IPS-15b (cell line): Measurements from ENCODE around the gene DNAJC16.
"Not testable (repeated sequence)": the region's sequence is repeated elsewhere in the genome, so short reads cannot be mapped to it uniquely, and the experiment has no call there.

Source experiments
- H3K27me3 ChIP-seq: one replicate; pipeline ENCODE4 v1.6.1; 2013; ENCODE audit warnings: low read length; ENCODE audit not compliant: control insufficient read depth, insufficient read depth
- H3K36me3 ChIP-seq: one replicate; pipeline ENCODE4 v1.6.1; 2013; ENCODE audit warnings: low read length; ENCODE audit not compliant: control insufficient read depth, insufficient read depth
- H3K4me1 ChIP-seq: one replicate; pipeline ENCODE4 v1.6.1; 2013; ENCODE audit warnings: mild to moderate bottlenecking, low read length; ENCODE audit not compliant: control insufficient read depth, insufficient read depth
- H3K4me3 ChIP-seq: one replicate; pipeline ENCODE4 v1.5.1; 2013; ENCODE audit warnings: low read depth, low read length
- H3K9ac ChIP-seq: one replicate; pipeline ENCODE4 v1.6.1; 2013; ENCODE audit warnings: low read depth, mild to moderate bottlenecking, low read length
- H3K9me3 ChIP-seq: one replicate; pipeline ENCODE4 v1.6.1; 2013; ENCODE audit warnings: mild to moderate bottlenecking, low read length; ENCODE audit not compliant: control insufficient read depth, insufficient read depth

Gene DNAJC16

DNA sequence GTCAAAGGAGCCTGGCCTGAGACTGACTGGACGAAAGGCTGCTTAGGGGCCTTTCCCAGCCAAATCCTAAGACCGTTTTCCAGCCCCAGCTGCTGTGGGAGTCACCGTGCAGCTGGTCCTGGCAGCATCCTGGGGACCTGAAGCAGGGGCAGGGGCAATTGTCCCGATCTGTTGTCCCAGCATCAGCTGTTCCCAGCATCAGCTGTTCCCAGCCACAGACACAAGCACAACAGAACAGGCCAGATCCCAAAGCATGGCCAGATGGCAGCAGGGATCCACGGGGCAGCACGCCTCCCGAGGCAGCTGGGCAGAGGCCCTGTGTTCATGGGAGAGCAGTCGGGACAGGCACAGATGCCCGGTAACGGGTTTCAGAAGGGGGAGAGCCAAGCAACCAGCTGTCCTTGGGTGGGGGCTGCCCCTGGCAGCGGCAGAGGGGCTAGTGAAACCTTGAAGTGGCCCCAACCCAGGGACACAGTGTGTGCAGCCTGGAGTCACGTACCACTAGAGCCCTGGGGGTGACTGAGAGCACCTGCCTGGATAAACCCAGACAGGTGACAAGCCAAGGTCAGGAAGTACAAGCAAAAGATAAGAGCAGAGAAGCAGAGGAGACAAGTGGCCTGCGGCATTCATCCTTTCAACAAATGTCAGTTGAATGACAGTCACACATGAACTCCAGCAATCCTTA, 37.5 kb upstream of the DNAJC16 start:
- Histone ChIP-seq H3K4me3 (no peak overlapping the region), H3K27me3 (no peaks in the 10 kb centered on the region), H3K4me1 (no peaks in the 10 kb centered on the region), H3K9me3 (no peaks in the 10 kb centered on the region), H3K9ac (no peak overlapping the region), H3K36me3 (peaks cover 9% of the 10 kb centered on the region)

DNA sequence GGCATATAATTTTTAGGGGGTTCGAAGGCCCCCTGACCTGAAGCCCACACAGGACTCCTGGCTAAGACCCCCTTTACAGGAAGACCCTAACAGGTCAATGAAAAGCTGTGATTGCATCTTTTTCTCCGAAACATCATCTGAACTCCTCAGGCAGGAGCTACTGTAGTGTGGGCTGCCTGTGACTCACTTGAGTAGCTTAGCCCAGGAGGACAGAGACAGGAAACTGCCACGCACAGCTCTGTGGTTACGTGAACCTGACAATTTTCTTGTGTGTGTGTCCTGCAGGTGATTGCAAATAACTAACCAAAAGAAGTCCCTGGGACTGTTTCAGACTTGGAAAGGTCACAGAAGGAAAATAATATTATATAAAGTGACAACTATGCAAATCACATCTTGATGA, 35.6 kb upstream of the DNAJC16 start:
- H3K27me3 ChIP-seq, H3K36me3 ChIP-seq, H3K9me3 ChIP-seq, H3K9ac ChIP-seq, H3K4me3 ChIP-seq, H3K4me1 ChIP-seq: not testable (repeated sequence)

GRCh38 chr1:15492596-15492995, 34.1 kb upstream of the DNAJC16 start:
- Histone ChIP-seq H3K9me3 (no peaks in the 10 kb centered on the region), H3K27me3 (no peaks in the 10 kb centered on the region), H3K9ac (no peak overlapping the region), H3K4me1 (no peaks in the 10 kb centered on the region), H3K36me3 (peaks cover 13% of the 10 kb centered on the region), H3K4me3 (no peak overlapping the region)

- no peaks in the 10 kb centered on the region for H3K4me1 ChIP-seq
- H3K27me3 ChIP-seq: no peaks in the 10 kb centered on the region
- peaks cover 13% of the 10 kb centered on the region for H3K36me3 ChIP-seq
- no peak overlapping the region for H3K9ac ChIP-seq
- no peaks in the 10 kb centered on the region for H3K9me3 ChIP-seq
- no peak overlapping the region for H3K4me3 ChIP-seq
Observed at GRCh38 chr1:15493869-15494390, 32.7 kb upstream of the DNAJC16 start.

- Histone ChIP-seq H3K27me3 (no peaks in the 10 kb centered on the region), H3K4me1 (peaks cover 2% of the 10 kb centered on the region), H3K4me3 (no peak overlapping the region), H3K9me3 (no peaks in the 10 kb centered on the region), H3K9ac (no peak overlapping the region), H3K36me3 (peaks cover 12% of the 10 kb centered on the region)
Observed at GRCh38 chr1:15500184-15501178, 26.2 kb upstream of the DNAJC16 start.

- Histone ChIP-seq H3K9me3 (no peaks in the 10 kb centered on the region), H3K27me3 (no peaks in the 10 kb centered on the region), H3K36me3 (peaks cover 16% of the 10 kb centered on the region), H3K9ac (no peak overlapping the region), H3K4me1 (peaks cover 2% of the 10 kb centered on the region), H3K4me3 (no peak overlapping the region)
Observed at GRCh38 chr1:15501208-15502032, 25.2 kb upstream of the DNAJC16 start.

GRCh38 chr1:15504436-15504835, 22.2 kb upstream of the DNAJC16 start:
- Histone ChIP-seq H3K9ac (no peak overlapping the region), H3K4me3 (no peak overlapping the region), H3K9me3 (no peaks in the 10 kb centered on the region), H3K27me3 (no peaks in the 10 kb centered on the region), H3K4me1 (peaks cover 18% of the 10 kb centered on the region), H3K36me3 (peaks cover 12% of the 10 kb centered on the region)

GRCh38 chr1:15506831-15507230, 19.8 kb upstream of the DNAJC16 start:
- Histone ChIP-seq H3K36me3 (peaks cover 12% of the 10 kb centered on the region), H3K4me3 (no peak overlapping the region), H3K9ac (no peak overlapping the region), H3K27me3 (no peaks in the 10 kb centered on the region), H3K4me1 (peaks cover 22% of the 10 kb centered on the region), H3K9me3 (no peaks in the 10 kb centered on the region)

GRCh38 chr1:15507278-15507677, 19.4 kb upstream of the DNAJC16 start:
- no peak overlapping the region for H3K9ac ChIP-seq
- peaks cover 11% of the 10 kb centered on the region for H3K36me3 ChIP-seq
- H3K9me3 ChIP-seq: no peaks in the 10 kb centered on the region
- no peaks in the 10 kb centered on the region for H3K27me3 ChIP-seq
- peaks cover 22% of the 10 kb centered on the region for H3K4me1 ChIP-seq
- no peak overlapping the region for H3K4me3 ChIP-seq

GRCh38 chr1:15508700-15509487, 17.8 kb upstream of the DNAJC16 start:
- peak overlapping the region; percentile 77 for H3K9ac ChIP-seq
- peaks cover 22% of the 10 kb centered on the region for H3K4me1 ChIP-seq
- no peaks in the 10 kb centered on the region for H3K27me3 ChIP-seq
- no peaks in the 10 kb centered on the region for H3K9me3 ChIP-seq
- peak overlapping the region; percentile 12 for H3K4me3 ChIP-seq
- peaks cover 8% of the 10 kb centered on the region for H3K36me3 ChIP-seq

DNA sequence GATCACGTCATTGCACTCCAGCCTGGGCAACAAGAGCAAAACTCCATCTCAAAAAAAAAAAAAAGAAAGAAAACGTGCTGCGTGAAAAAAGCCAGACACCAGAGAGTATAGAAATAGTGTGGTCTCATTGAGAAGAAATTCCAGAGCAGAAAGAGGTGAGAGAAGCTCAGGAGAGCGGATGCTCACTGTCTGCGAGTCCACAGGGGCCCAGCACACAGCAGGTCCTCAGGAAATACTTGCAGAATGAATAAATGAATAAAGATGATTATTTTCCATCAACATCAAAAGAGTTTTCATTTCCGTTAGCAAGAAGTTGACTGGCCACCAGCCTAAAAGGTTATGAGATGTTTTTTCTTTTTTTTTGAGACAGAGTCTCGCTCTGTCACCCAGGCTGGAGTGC, 17.1 kb upstream of the DNAJC16 start:
- peaks cover 5% of the 10 kb centered on the region for H3K36me3 ChIP-seq
- no peak overlapping the region for H3K9ac ChIP-seq

More for the DNA sequence above, 17.1 kb upstream of the DNAJC16 start:
- Histone ChIP-seq H3K9me3 (no peaks in the 10 kb centered on the region), H3K4me3 (no peak overlapping the region), H3K27me3 (no peaks in the 10 kb centered on the region), H3K4me1 (peaks cover 22% of the 10 kb centered on the region)
